H1 (cell line): ENCODE results near the gene IGF1. TPM values are rescaled to one million over a fixed set of nuclear protein-coding genes. Genes with fewer than 3 reads are reported as not detected.
A peak's percentile ranks its signal among the peaks of the same experiment; 100 is the strongest.

Experiments
- EP300 ChIP-seq, 2 experiments: IDR thresholded peaks; 1 replicate in 1 of 2; 2 replicates in 1 of 2; pipeline ENCODE4 v1.6.1; 2011 to 2012; ENCODE audit warnings: low read depth in 2 of 2, low read length in 2 of 2, mild to moderate bottlenecking in 2 of 2, borderline replicate concordance in 1 of 2, inconsistent platforms in 1 of 2, moderate library complexity in 1 of 2
- HDAC2 ChIP-seq, 2 experiments: fragments of 300-600 bp in 1 of 2; sonication (generic) in 1 of 2; IDR thresholded peaks; 2 replicates each; pipeline ENCODE4 v1.6.1; 2011 to 2012; ENCODE audit warnings: low read depth in 2 of 2, low read length in 2 of 2, mild to moderate bottlenecking in 2 of 2, moderate library complexity in 2 of 2, borderline replicate concordance in 1 of 2, inconsistent platforms in 1 of 2
- RAD21 ChIP-seq, 2 experiments: IDR thresholded peaks in 1 of 2; conservative IDR thresholded peaks in 1 of 2; 2 replicates each; pipeline ENCODE4 v1.6.1; 2011; ENCODE audit warnings: low read depth in 2 of 2, low read length in 2 of 2, improper control_type of control experiment in 1 of 2, inconsistent platforms in 1 of 2, mild to moderate bottlenecking in 1 of 2, moderate library complexity in 1 of 2
- YY1 ChIP-seq: IDR thresholded peaks from 2 replicates; pipeline ENCODE4 v1.6.1; 2011; ENCODE audit warnings: low read depth, mild to moderate bottlenecking, low read length
- ZNF274 ChIP-seq: IDR thresholded peaks from 2 replicates; pipeline ENCODE4 v1.7.0; 2012; ENCODE audit warnings: low read length, borderline replicate concordance; ENCODE audit errors: extremely low read depth
- polyA plus RNA-seq, 7 experiments: library from polyadenylated mRNA; depleted of rRNA in 3 of 7; stranded (reverse) in 5 of 7; unstranded in 2 of 7; fragments of >200 nt in 5 of 7; fragments of 200-250 nt in 2 of 7; gene quantifications; 1 replicate in 5 of 7; 2 replicates in 1 of 7; 4 replicates in 1 of 7; pipeline versions ENCODE4 v1.2.1 to v1.2.3, GENCODE V29; 2011 to 2013; ENCODE audit warnings: missing spikeins in 2 of 7, mixed read lengths in 2 of 7
- total RNA-seq: library from RNA; stranded (reverse); fragmentation: NEBNext Ultra II Directional; extraction: Animal tissue kit (Norgen Biotek cat#: 25700); gene quantifications from 2 replicates; pipeline ENCODE4 v1.2.1, GENCODE V29; 2021
- TF ChIP-seq, protein P1 (sequence below): fragments of 300-600 bp; sonication (generic); IDR thresholded peaks from 2 replicates; pipeline ENCODE4 v1.7.1; 2012; ENCODE audit warnings: low read length, moderate library complexity, mild to moderate bottlenecking, inconsistent platforms; ENCODE audit not compliant: insufficient replicate concordance

IGF1 gene
- total and polyA plus RNA-seq, 2 of the 8 experiments (the other 6 are each of a cell fraction or from before 2014, with no cell fraction given), result not detected

- TF ChIP-seq, protein P1, sequence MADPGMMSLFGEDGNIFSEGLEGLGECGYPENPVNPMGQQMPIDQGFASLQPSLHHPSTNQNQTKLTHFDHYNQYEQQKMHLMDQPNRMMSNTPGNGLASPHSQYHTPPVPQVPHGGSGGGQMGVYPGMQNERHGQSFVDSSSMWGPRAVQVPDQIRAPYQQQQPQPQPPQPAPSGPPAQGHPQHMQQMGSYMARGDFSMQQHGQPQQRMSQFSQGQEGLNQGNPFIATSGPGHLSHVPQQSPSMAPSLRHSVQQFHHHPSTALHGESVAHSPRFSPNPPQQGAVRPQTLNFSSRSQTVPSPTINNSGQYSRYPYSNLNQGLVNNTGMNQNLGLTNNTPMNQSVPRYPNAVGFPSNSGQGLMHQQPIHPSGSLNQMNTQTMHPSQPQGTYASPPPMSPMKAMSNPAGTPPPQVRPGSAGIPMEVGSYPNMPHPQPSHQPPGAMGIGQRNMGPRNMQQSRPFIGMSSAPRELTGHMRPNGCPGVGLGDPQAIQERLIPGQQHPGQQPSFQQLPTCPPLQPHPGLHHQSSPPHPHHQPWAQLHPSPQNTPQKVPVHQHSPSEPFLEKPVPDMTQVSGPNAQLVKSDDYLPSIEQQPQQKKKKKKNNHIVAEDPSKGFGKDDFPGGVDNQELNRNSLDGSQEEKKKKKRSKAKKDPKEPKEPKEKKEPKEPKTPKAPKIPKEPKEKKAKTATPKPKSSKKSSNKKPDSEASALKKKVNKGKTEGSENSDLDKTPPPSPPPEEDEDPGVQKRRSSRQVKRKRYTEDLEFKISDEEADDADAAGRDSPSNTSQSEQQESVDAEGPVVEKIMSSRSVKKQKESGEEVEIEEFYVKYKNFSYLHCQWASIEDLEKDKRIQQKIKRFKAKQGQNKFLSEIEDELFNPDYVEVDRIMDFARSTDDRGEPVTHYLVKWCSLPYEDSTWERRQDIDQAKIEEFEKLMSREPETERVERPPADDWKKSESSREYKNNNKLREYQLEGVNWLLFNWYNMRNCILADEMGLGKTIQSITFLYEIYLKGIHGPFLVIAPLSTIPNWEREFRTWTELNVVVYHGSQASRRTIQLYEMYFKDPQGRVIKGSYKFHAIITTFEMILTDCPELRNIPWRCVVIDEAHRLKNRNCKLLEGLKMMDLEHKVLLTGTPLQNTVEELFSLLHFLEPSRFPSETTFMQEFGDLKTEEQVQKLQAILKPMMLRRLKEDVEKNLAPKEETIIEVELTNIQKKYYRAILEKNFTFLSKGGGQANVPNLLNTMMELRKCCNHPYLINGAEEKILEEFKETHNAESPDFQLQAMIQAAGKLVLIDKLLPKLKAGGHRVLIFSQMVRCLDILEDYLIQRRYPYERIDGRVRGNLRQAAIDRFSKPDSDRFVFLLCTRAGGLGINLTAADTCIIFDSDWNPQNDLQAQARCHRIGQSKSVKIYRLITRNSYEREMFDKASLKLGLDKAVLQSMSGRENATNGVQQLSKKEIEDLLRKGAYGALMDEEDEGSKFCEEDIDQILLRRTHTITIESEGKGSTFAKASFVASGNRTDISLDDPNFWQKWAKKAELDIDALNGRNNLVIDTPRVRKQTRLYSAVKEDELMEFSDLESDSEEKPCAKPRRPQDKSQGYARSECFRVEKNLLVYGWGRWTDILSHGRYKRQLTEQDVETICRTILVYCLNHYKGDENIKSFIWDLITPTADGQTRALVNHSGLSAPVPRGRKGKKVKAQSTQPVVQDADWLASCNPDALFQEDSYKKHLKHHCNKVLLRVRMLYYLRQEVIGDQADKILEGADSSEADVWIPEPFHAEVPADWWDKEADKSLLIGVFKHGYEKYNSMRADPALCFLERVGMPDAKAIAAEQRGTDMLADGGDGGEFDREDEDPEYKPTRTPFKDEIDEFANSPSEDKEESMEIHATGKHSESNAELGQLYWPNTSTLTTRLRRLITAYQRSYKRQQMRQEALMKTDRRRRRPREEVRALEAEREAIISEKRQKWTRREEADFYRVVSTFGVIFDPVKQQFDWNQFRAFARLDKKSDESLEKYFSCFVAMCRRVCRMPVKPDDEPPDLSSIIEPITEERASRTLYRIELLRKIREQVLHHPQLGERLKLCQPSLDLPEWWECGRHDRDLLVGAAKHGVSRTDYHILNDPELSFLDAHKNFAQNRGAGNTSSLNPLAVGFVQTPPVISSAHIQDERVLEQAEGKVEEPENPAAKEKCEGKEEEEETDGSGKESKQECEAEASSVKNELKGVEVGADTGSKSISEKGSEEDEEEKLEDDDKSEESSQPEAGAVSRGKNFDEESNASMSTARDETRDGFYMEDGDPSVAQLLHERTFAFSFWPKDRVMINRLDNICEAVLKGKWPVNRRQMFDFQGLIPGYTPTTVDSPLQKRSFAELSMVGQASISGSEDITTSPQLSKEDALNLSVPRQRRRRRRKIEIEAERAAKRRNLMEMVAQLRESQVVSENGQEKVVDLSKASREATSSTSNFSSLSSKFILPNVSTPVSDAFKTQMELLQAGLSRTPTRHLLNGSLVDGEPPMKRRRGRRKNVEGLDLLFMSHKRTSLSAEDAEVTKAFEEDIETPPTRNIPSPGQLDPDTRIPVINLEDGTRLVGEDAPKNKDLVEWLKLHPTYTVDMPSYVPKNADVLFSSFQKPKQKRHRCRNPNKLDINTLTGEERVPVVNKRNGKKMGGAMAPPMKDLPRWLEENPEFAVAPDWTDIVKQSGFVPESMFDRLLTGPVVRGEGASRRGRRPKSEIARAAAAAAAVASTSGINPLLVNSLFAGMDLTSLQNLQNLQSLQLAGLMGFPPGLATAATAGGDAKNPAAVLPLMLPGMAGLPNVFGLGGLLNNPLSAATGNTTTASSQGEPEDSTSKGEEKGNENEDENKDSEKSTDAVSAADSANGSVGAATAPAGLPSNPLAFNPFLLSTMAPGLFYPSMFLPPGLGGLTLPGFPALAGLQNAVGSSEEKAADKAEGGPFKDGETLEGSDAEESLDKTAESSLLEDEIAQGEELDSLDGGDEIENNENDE, result no peak
- TF ChIP-seq YY1 (0 out of 2 replicates have a peak, but pooled peaks have one; percentile 13), ZNF274 (no peak), HDAC2 (IDR thresholded peaks at IDR 0.05; ENCODE audit: borderline replicate concordance in 1 of 2, low read depth in 2 of 2, low read length in 2 of 2) (0 out of 4 replicates have a peak, but pooled peaks of 1 of the 2 experiments have one; percentile 26), EP300 (IDR thresholded peaks at IDR 0.05; ENCODE audit: borderline replicate concordance in 1 of 2, low read depth in 2 of 2, low read length in 2 of 2) (no peak), RAD21 (IDR thresholded peaks at IDR 0.05 in 1 of 2, conservative IDR thresholded peaks at IDR 0.05 in 1 of 2; ENCODE audit: low read depth in 2 of 2, low read length in 2 of 2) (peak; percentile 75 to 81)
These were observed 4.1 kb upstream of the IGF1 start (continued) for GRCh38 chr12:102484428-102484958.
